OCI-LY1 (cell line): ENCODE measurements around the gene CDH20.

Source experiments
- H2AFZ ChIP-seq: fragments of 200-600 bp; sonication (generic), shearing (Covaris generic); 2 replicates; pipeline ENCODE4 v1.6.0; 2014; ENCODE audit warnings: antibody characterized with exemption, mild to moderate bottlenecking, low read length
- H3F3A ChIP-seq: fragments of 200-600 bp; sonication (generic), shearing (Covaris generic); 2 replicates; pipeline ENCODE4 v1.6.0; 2014; ENCODE audit warnings: mild to moderate bottlenecking, antibody characterized with exemption, low read length, moderate library complexity; ENCODE audit not compliant: insufficient read depth
- H3K27ac ChIP-seq: fragments of 200-600 bp; sonication (generic); 2 replicates; pipeline ENCODE4 v1.5.1; 2014; ENCODE audit warnings: low read length, mixed run types, mild to moderate bottlenecking, low read depth; ENCODE audit not compliant: poor library complexity, severe bottlenecking
- H3K27me3 ChIP-seq: fragments of 200-600 bp; sonication (generic); 2 replicates; pipeline ENCODE4 v1.6.0; 2014; ENCODE audit warnings: antibody characterized with exemption, mild to moderate bottlenecking, low read length, moderate library complexity; ENCODE audit not compliant: insufficient read depth
- H3K36me3 ChIP-seq: fragments of 200-600 bp; sonication (generic); 2 replicates; pipeline ENCODE4 v1.6.1; 2014; ENCODE audit warnings: mild to moderate bottlenecking, antibody characterized with exemption, low read length, moderate library complexity, mixed read lengths; ENCODE audit not compliant: insufficient read depth
- H3K4me1 ChIP-seq: fragments of 200-600 bp; sonication (generic); 2 replicates; pipeline ENCODE4 v1.5.1; 2014; ENCODE audit warnings: mild to moderate bottlenecking, low read length, moderate library complexity; ENCODE audit not compliant: insufficient read depth, severe bottlenecking
- H3K4me2 ChIP-seq: fragments of 200-600 bp; sonication (generic), shearing (Covaris generic); 2 replicates; pipeline ENCODE4 v1.6.1; 2014; ENCODE audit warnings: low read length
- H3K4me3 ChIP-seq: fragments of 200-600 bp; sonication (generic); 2 replicates; pipeline ENCODE4 v1.5.1; 2014; ENCODE audit warnings: low read length, low read depth, mild to moderate bottlenecking, mixed read lengths; ENCODE audit not compliant: poor library complexity, severe bottlenecking
- H3K79me2 ChIP-seq: fragments of 200-600 bp; shearing (Covaris generic); 2 replicates; pipeline ENCODE4 v1.6.1; 2016; ENCODE audit warnings: mixed run types, low read length, mixed read lengths; ENCODE audit not compliant: insufficient read depth
- H3K9ac ChIP-seq: fragments of 200-600 bp; sonication (generic), shearing (Covaris generic); 2 replicates; pipeline ENCODE4 v1.6.1; 2014; ENCODE audit warnings: mild to moderate bottlenecking, low read length, mixed read lengths
- H3K9me2 ChIP-seq: fragments of 200-600 bp; sonication (generic), shearing (Covaris generic); 2 replicates; pipeline ENCODE4 v1.6.1; 2014; ENCODE audit warnings: low read depth, mild to moderate bottlenecking, low read length, mixed read lengths
- H3K9me3 ChIP-seq: fragments of 200-600 bp; shearing (Covaris generic); 2 replicates; pipeline ENCODE4 v1.6.1; 2014; ENCODE audit warnings: low read length, mixed read lengths
- H4K20me1 ChIP-seq: fragments of 200-600 bp; sonication (generic), shearing (Covaris generic); 2 replicates; pipeline ENCODE4 v1.6.0; 2016; ENCODE audit warnings: mild to moderate bottlenecking, low read length; ENCODE audit not compliant: insufficient read depth
- CTCF ChIP-seq: fragments of 200-600 bp; sonication (generic), shearing (Covaris generic); IDR thresholded peaks from 2 replicates; pipeline ENCODE4 v1.5.1; 2017; ENCODE audit warnings: mild to moderate bottlenecking, antibody characterized with exemption, low read length, moderate library complexity, mixed read lengths
- EZH2 ChIP-seq: fragments of 200-600 bp; sonication (generic), shearing (Covaris generic); IDR thresholded peaks from 2 replicates; pipeline ENCODE4 v1.8.0; 2017; ENCODE audit warnings: borderline replicate concordance, mixed run types, mild to moderate bottlenecking, antibody characterized with exemption, low read length, moderate library complexity, mixed read lengths

The CDH20 gene

GRCh38 chr18:61544178-61544577 lies 210.9 kb downstream of the CDH20 start:
- no peaks in the 10 kb centered on the region for H3K79me2 ChIP-seq
- no peaks in the 10 kb centered on the region for H3F3A ChIP-seq
- no peak overlapping the region for H3K27ac ChIP-seq
- no peaks in the 10 kb centered on the region for H3K9me2 ChIP-seq
- H3K9ac ChIP-seq: no peak overlapping the region
- H3K9me3 ChIP-seq: no peaks in the 10 kb centered on the region
- no peaks in the 10 kb centered on the region for H3K36me3 ChIP-seq
- H3K4me2 ChIP-seq: no peak overlapping the region
- no peak for TF ChIP-seq CTCF
- no peak for TF ChIP-seq EZH2
- no peaks in the 10 kb centered on the region for H4K20me1 ChIP-seq
- H3K27me3 ChIP-seq: no peaks in the 10 kb centered on the region
- H3K4me1 ChIP-seq: no peaks in the 10 kb centered on the region
- no peak overlapping the region for H3K4me3 ChIP-seq
- H2AFZ ChIP-seq: no peak overlapping the region

- H3K4me3 ChIP-seq: no peak overlapping the region
- H3K9me2 ChIP-seq: no peaks in the 10 kb centered on the region
- no peaks in the 10 kb centered on the region for H3K9me3 ChIP-seq
- no peaks in the 10 kb centered on the region for H3K4me1 ChIP-seq
- H3K9ac ChIP-seq: no peak overlapping the region
- no peaks in the 10 kb centered on the region for H3K27me3 ChIP-seq
- H4K20me1 ChIP-seq: no peaks in the 10 kb centered on the region
- H3K36me3 ChIP-seq: no peaks in the 10 kb centered on the region
- no peak overlapping the region for H3K27ac ChIP-seq
- H3K79me2 ChIP-seq: no peaks in the 10 kb centered on the region
- H3K4me2 ChIP-seq: no peak overlapping the region
- TF ChIP-seq CTCF (no peak), EZH2 (no peak)
- no peaks in the 10 kb centered on the region for H3F3A ChIP-seq
- H2AFZ ChIP-seq: no peak overlapping the region
These were observed 212.3 kb downstream of the CDH20 start for GRCh38 chr18:61545281-61546245.

- H3K9me2 ChIP-seq: no peaks in the 10 kb centered on the region
- no peak overlapping the region for H2AFZ ChIP-seq
- H3K36me3 ChIP-seq: no peaks in the 10 kb centered on the region
- H3K27ac ChIP-seq: no peak overlapping the region
- H4K20me1 ChIP-seq: no peaks in the 10 kb centered on the region
- H3K4me1 ChIP-seq: no peaks in the 10 kb centered on the region
- H3K9ac ChIP-seq: no peak overlapping the region
- H3K9me3 ChIP-seq: no peaks in the 10 kb centered on the region
- no peaks in the 10 kb centered on the region for H3K79me2 ChIP-seq
- H3K27me3 ChIP-seq: no peaks in the 10 kb centered on the region
- TF ChIP-seq EZH2 (no peak), CTCF (no peak)
- H3F3A ChIP-seq: no peaks in the 10 kb centered on the region
- H3K4me2 ChIP-seq: no peak overlapping the region
- H3K4me3 ChIP-seq: no peak overlapping the region
These were observed 213.4 kb downstream of the CDH20 start for GRCh38 chr18:61546590-61546989.
